NCI-H2081 treated with DMSO at 0.1 percent for 48 hours (cell line): ENCODE results near the gene SLC23A1.
"Not testable (repeated sequence)": the region's sequence is repeated elsewhere in the genome, so short reads cannot be mapped to it uniquely, and the experiment has no call there.

Source experiments
- DNase-seq: peaks from one replicate; lab custom pipeline; 2025; lab: John Stamatoyannopoulos, UW

SLC23A1 gene

GRCh38 chr5:139369181-139369580 lies 13.9 kb downstream of the SLC23A1 start:
- DNase-seq: no peak

GRCh38 chr5:139368613-139369012 lies 14.5 kb downstream of the SLC23A1 start:
- DNase-seq: no peak

DNA sequence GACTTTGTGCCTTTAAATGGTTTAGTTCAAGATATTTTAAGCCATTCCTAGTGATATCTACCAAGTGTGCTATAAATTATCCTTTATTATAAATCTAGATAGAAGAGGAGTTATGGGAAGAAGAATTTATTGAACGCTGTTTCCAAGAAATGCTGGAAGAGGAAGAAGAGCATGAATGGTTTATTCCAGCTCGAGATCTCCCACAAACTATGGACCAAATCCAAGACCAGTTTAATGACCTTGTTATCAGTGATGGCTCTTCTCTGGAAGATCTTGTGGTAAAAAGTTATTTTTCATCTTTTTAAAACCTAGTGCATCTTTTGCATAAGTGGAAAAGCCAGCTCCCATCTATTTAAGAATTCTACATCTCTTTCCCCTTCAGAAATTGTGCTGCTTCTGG lies 18.6 kb downstream of the SLC23A1 start:
- no peak for DNase-seq

- no peak for DNase-seq
Observed at GRCh38 chr5:139363937-139364336, 19.2 kb downstream of the SLC23A1 start.

DNA sequence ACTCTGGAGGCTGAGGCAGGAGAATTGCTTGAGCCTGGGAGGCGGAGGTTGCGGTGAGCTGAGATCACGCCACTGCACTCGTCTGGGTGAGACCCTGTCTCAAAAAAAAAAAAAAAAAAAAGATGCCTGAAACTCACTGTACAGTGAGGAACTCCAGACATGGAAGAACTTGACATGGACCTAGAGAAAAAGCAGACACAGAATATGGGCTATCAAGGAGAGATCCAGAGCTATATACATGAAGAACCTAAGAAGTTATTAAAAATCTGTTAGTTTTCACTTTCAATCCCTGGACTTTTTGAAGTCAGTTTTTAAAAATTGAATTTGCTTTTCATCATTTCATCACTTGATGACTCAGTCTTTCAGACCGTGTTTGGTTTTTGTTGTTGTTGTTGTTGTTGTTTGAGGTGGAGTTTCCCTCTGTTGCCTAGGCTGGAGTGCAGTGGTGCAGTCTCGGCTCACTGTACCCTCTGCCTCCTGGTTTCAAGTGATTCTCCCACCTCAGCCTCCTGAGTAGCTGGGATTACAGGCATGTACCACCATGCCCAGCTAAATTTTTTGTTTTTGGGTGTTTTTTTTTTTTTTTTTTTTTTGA lies 21.2 kb downstream of the SLC23A1 start:
- DNase-seq: no peak

- DNase-seq: no peak
Observed at GRCh38 chr5:139360384-139360783, 22.7 kb downstream of the SLC23A1 start.

- no peak for DNase-seq
Observed at GRCh38 chr5:139358064-139358463, 25.0 kb downstream of the SLC23A1 start.

DNA sequence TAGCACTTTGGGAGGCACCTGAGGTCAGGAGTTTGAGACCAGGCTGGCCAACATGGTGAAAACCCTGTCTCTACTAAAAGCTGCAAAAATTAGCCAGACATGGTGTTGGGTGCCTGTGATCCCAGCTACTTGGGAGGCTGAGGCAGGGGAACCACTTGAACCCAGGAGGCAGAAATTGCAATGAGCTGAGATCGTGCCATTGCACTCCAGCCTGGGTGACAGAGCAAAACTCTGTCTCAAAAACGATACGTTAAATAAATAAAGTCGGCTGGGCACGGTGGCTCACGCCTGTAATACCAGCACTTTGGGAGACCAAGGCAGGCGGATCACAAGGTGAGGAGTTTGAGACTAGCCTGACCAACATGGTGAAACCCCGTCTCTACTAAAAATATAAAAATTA lies 27.2 kb downstream of the SLC23A1 start:
- DNase-seq: not testable (repeated sequence)

GRCh38 chr5:139354186-139354585 lies 28.9 kb downstream of the SLC23A1 start:
- no peak for DNase-seq

- DNase-seq: not testable (repeated sequence)
Observed at GRCh38 chr5:139347863-139348262, 35.2 kb downstream of the SLC23A1 start.

- not testable (repeated sequence) for DNase-seq
Observed at GRCh38 chr5:139345442-139345841, 37.7 kb downstream of the SLC23A1 start.

- no peak for DNase-seq
Observed at GRCh38 chr5:139344177-139344576, 38.9 kb downstream of the SLC23A1 start.

GRCh38 chr5:139343476-139343875 lies 39.6 kb downstream of the SLC23A1 start:
- DNase-seq: no peak

- no peak for DNase-seq
Observed at GRCh38 chr5:139342423-139342723, 40.7 kb downstream of the SLC23A1 start.

DNA sequence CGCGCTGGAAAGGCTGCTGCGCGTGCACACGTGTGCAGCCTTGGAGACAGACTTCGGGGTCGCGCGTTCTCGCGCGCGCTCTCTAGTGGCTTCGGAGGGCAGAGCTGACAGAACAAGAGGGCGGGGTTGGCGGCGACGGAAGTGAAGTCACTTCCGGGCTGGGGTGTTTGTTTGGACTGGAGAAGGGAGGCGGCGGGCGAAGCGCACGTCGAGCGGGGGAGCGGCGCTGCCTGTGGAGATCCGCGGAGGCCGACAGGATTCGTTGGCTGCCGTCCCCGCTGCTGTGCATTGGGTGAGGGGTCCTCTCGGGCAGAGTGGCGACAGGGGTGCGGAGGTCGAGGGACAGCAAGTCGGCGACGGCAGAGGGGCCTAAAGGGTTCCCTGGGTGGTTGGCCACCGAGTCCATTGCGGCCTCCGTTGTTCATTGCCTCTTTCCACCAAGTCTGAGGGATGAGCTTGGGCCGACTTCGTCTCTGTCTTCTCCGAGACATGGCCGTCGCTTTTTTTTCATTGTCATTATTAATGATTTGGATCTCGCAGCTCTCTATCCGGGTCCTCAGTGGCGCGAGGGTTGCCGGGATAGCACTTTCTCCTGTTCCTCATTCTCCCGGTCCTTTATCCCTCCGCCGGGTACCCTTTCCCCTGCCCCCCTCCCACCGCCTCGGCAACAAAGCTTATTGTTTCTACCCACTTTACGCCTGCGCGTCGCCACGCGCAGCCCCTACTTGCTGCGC lies 41.2 kb downstream of the SLC23A1 start, which contains the start of gene PAIP2:
PAIP2 (plus strand) TSS at position 166 of the 734 bp plus-strand sequence. CDS start 21,931 bp downstream, outside the sequence.
- DNase-seq: peak; percentile 60

DNA sequence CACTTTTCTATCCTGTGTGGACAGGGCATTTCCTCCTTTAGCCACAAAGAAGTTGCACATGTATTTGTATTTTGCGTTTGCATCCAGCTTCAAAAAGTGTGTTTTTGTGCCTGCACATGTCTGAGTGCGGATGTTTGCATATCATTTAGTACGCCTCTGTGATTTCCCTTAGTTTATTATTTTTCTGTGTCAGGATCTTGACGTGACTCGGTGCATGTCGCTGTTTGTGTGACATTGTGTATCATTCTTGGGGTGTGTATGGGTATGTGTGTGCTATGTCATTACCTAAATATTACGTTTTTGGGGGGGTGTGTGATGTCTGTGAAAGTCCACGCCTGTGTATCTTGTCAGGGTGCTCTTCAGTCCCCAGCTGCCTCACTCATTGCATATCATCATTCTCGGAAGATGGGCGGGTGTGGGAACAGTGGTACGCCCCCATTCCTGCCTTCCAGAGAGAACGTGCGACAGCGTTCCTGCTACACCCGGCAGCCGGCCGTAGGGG lies 41.9 kb downstream of the SLC23A1 start:
- DNase-seq: no peak

DNA sequence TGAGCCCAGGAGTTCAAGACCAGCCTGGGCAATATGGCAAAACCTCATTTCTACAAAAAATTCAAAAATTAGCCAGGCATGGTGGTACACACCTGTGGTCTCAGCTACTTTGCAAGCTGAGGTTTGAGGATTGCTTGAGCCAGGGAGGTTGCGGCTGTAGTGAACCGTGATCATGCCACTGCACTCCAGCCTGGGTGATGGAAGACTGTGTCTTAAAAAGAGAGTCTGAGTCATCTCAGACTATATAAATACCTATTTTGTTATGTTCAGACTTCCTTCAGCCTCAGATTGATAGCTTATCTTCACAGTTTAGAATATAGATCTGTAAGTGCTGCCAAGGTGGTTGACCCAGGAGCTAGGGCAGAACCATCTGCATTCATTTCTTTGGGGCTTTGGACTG lies 43.0 kb downstream of the SLC23A1 start:
- DNase-seq: no peak

- no peak for DNase-seq
Observed at GRCh38 chr5:139335811-139336210, 47.3 kb downstream of the SLC23A1 start.
